Amygdala (tissue), 56 donors: ENCODE measurements around the gene MET.

Experiments
- DNase-seq, 56 donors: peaks; one replicate each; lab custom pipeline; 2025; lab: John Stamatoyannopoulos, UW

MET gene

GRCh38 chr7:116834815-116835504, 163.0 kb downstream of the MET start:
- DNase-seq, result peak in 1 of 56 donors; percentile 4

DNA sequence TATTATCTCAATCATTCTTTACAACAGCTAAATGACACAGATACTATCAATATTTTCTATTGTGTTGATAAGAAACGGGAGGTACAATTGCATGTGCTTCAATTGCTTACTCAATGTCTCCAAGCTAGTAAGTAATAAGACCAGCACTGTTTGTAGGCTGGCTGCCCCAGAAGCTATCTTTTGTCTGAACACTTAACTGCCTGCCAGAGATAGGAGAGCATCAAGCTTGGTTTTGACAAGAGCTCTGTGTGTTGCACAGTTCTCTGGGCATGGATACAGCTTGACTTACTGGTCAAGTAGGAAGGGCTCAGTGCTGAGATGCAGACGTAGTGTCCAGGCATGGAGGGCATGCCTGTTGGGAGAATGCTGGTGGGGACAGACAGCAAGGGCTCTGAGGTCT, 164.1 kb downstream of the MET start:
- no peak for DNase-seq

GRCh38 chr7:116836911-116837310, 164.9 kb downstream of the MET start:
- DNase-seq, result no peak

- DNase-seq, result no peak
Measured at GRCh38 chr7:116837586-116837985, 165.6 kb downstream of the MET start.

- DNase-seq, result no peak
Measured at GRCh38 chr7:116840256-116840655, 168.3 kb downstream of the MET start.

- no peak for DNase-seq
Measured at GRCh38 chr7:116842371-116842770, 170.4 kb downstream of the MET start.

DNA sequence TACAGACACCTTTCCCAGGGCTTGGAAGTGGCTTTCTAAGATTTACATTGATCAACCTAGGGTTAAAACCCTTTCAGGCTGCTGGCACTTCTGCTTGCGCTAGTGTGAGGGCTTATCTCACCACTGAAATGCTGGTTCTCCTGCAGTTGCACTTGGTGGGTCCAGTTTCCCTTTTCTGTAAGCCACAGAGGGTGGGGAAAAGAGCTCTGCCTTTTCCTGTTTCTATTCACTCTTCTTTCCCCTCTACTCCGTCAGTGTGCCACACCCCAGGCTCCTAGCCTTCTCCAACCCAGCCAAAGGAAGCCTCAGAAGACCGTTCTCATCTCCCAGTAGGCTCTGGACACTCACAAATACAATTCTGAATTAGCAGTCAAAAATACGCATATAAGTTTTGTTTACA, 171.4 kb downstream of the MET start:
- no peak for DNase-seq
